Measurements from ENCODE around the gene C3orf33.

Gene C3orf33

GRCh38 chr3:155743606-155744005 is 62.5 kb downstream of the C3orf33 start:
- Histone ChIP-seq H3K9ac (peak overlapping the region; percentile 72; the same call in 1 of the 2 replicates), H3K36me3 (no peaks in the 10 kb centered on the region), H3K27me3 (peaks cover 55% of the 10 kb centered on the region)

DNA sequence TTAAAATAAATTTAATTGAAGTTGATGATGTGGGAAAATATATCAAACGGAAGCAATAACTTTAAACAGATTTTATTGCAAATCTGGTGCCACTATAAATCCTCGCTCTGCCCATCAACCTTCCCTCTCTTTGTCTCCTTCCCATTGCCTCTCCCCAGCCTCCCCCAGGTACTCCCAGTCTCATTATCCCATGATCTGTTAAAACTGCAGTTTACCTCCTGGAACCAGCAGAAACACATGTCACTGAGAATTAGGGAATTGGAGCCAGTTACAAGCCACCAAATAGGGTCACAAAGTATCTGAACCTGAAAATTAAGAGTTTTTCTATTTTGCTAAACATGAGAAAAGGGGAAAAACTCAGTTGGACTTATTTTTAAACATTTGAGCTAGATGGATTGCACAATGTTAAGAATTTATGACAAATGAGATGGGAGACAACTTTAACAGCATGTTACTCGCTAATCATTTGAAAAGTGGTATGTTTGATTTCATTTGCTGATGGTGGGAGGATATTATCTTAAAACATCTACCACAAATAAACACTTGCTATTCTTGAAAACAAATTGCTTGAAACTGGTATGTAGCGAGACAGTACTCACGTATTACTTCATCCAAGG is 63.6 kb downstream of the C3orf33 start:
- TF ChIP-seq Cebpa-rat (IDR thresholded peaks at IDR 0.05), result no peak
- Histone ChIP-seq H3K9ac (no peak overlapping the region), H3K27me3 (peaks cover 49% of the 10 kb centered on the region), H4K20me1 (peaks cover 17% of the 10 kb centered on the region; the same call in 1 of the 2 replicates), H3K4me2 (no peak overlapping the region), H3K4me3 (no peak overlapping the region), H3K9me3 (no peaks in the 10 kb centered on the region), H3K36me3 (no peaks in the 10 kb centered on the region), H3K27ac (no peak overlapping the region), H3K4me1 (peaks cover 38% of the 10 kb centered on the region)

More at GRCh38 chr3:155743606-155744005, 62.5 kb downstream of the C3orf33 start:
- TF ChIP-seq Cebpa-rat (IDR thresholded peaks at IDR 0.05), result no peak
- Histone ChIP-seq H3K27ac (no peak overlapping the region), H3K4me3 (peak overlapping the region; percentile 75), H3K4me2 (peak overlapping the region; percentile 92), H4K20me1 (peaks cover 17% of the 10 kb centered on the region; the same call in 1 of the 2 replicates), H3K4me1 (peaks cover 26% of the 10 kb centered on the region), H3K9me3 (no peaks in the 10 kb centered on the region)

- TF ChIP-seq Cebpa-rat (IDR thresholded peaks at IDR 0.05), result no peak
- H3K27ac ChIP-seq, result no peak overlapping the region
- no peaks in the 10 kb centered on the region for H3K36me3 ChIP-seq
- peaks cover 41% of the 10 kb centered on the region for H3K27me3 ChIP-seq
- no peak overlapping the region for H3K4me2 ChIP-seq
- H3K4me3 ChIP-seq, result no peak overlapping the region
- H3K9me3 ChIP-seq, result no peaks in the 10 kb centered on the region
- peaks cover 17% of the 10 kb centered on the region; the same call in 1 of the 2 replicates for H4K20me1 ChIP-seq
- no peak overlapping the region for H3K9ac ChIP-seq
- H3K4me1 ChIP-seq, result peaks cover 38% of the 10 kb centered on the region
Measured at GRCh38 chr3:155741603-155742002, 64.5 kb downstream of the C3orf33 start.

DNA sequence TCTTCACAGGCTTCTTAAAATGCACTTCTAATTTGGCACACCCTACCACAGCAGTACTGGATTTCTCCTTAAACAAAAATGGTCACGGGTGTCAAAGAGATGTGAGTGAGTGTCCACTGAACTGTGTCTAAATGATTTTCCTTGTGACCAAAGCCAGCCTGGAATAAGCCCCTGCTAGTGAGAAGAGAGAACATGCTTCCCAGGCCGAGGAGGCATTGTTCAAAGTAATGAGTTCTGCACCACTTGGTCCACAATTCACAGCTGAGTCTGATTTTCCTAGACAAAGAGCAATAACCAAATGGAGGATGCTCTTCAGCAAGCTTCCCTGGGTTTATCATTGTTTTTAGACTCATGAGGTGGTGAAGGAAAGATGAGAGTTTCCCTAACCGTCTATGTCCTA is 65.0 kb downstream of the C3orf33 start:
- Histone ChIP-seq H3K27ac (no peak overlapping the region), H3K4me2 (no peak overlapping the region), H3K4me1 (peaks cover 38% of the 10 kb centered on the region), H3K9me3 (no peaks in the 10 kb centered on the region), H3K9ac (no peak overlapping the region), H3K4me3 (no peak overlapping the region), H3K27me3 (peaks cover 36% of the 10 kb centered on the region), H3K36me3 (no peaks in the 10 kb centered on the region), H4K20me1 (peaks cover 15% of the 10 kb centered on the region; the same call in 1 of the 2 replicates)
- no peak for TF ChIP-seq Cebpa-rat (IDR thresholded peaks at IDR 0.05)

- no peaks in the 10 kb centered on the region for H3K9me3 ChIP-seq
- no peaks in the 10 kb centered on the region for H3K36me3 ChIP-seq
- no peak overlapping the region for H3K4me2 ChIP-seq
- H4K20me1 ChIP-seq, result no peaks in the 10 kb centered on the region
- H3K4me1 ChIP-seq, result peaks cover 21% of the 10 kb centered on the region
- no peak overlapping the region for H3K27ac ChIP-seq
- H3K4me3 ChIP-seq, result no peak overlapping the region
- H3K27me3 ChIP-seq, result peaks cover 16% of the 10 kb centered on the region
- no peak overlapping the region for H3K9ac ChIP-seq
- TF ChIP-seq Cebpa-rat (IDR thresholded peaks at IDR 0.05), result no peak
Measured at GRCh38 chr3:155739154-155739553, 66.9 kb downstream of the C3orf33 start.

- peaks cover 11% of the 10 kb centered on the region for H3K27me3 ChIP-seq
- H3K4me1 ChIP-seq, result peaks cover 18% of the 10 kb centered on the region
- H3K4me3 ChIP-seq, result no peak overlapping the region
- H3K4me2 ChIP-seq, result peak overlapping the region; percentile 69; the same call in 1 of the 2 replicates
- H4K20me1 ChIP-seq, result no peaks in the 10 kb centered on the region
- H3K9ac ChIP-seq, result no peak overlapping the region
- H3K27ac ChIP-seq, result no peak overlapping the region
- no peak for TF ChIP-seq Cebpa-rat (IDR thresholded peaks at IDR 0.05)
- H3K9me3 ChIP-seq, result no peaks in the 10 kb centered on the region
- H3K36me3 ChIP-seq, result no peaks in the 10 kb centered on the region
Measured at GRCh38 chr3:155738580-155739076, 67.5 kb downstream of the C3orf33 start.

- Histone ChIP-seq H3K36me3 (no peaks in the 10 kb centered on the region), H3K4me3 (no peak overlapping the region), H3K27me3 (peaks cover 4% of the 10 kb centered on the region), H3K4me1 (peaks cover 12% of the 10 kb centered on the region), H4K20me1 (no peaks in the 10 kb centered on the region), H3K27ac (no peak overlapping the region), H3K9me3 (no peaks in the 10 kb centered on the region), H3K4me2 (peak overlapping the region; percentile 69), H3K9ac (no peak overlapping the region)
- no peak for TF ChIP-seq Cebpa-rat (IDR thresholded peaks at IDR 0.05)
Measured at GRCh38 chr3:155737844-155738460, 68.1 kb downstream of the C3orf33 start.

DNA sequence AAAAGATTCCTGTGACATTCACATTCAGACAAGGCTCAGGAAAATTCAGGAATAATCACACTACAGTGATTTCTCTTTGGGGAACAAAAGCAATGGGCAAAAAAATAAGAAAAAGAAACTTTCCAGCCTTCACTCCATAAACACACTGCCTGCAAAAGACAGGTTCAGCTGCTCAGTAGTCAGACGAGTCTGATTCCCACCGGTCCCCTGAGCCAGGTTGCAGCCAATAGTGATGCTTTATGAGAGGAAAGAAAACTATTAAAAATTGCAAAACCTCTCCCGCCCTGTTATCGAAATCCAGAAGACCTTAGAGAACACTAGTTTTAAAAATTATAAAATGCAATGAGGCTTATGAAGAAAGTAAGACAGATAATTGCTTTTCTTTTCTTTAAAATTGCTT is 69.7 kb downstream of the C3orf33 start:
- Histone ChIP-seq H3K36me3 (no peaks in the 10 kb centered on the region), H3K9ac (no peak overlapping the region), H3K27me3 (no peaks in the 10 kb centered on the region), H3K4me3 (no peak overlapping the region), H4K20me1 (no peaks in the 10 kb centered on the region), H3K27ac (no peak overlapping the region), H3K4me1 (peaks cover 12% of the 10 kb centered on the region), H3K9me3 (no peaks in the 10 kb centered on the region; the same call in 1 of the 2 replicates), H3K4me2 (no peak overlapping the region)
- TF ChIP-seq Cebpa-rat (IDR thresholded peaks at IDR 0.05), result no peak

- Histone ChIP-seq H3K27ac (no peak overlapping the region), H3K27me3 (no peaks in the 10 kb centered on the region), H3K9me3 (no peaks in the 10 kb centered on the region; the same call in 1 of the 2 replicates), H3K4me3 (no peak overlapping the region), H3K4me2 (no peak overlapping the region), H3K9ac (no peak overlapping the region), H3K36me3 (no peaks in the 10 kb centered on the region), H4K20me1 (no peaks in the 10 kb centered on the region), H3K4me1 (no peaks in the 10 kb centered on the region)
- no peak for TF ChIP-seq Cebpa-rat (IDR thresholded peaks at IDR 0.05)
Measured at GRCh38 chr3:155730843-155731242, 75.2 kb downstream of the C3orf33 start.

GRCh38 chr3:155727836-155728235 is 78.2 kb downstream of the C3orf33 start:
- Histone ChIP-seq H3K9me3 (no peaks in the 10 kb centered on the region; the same call in 1 of the 2 replicates), H3K9ac (no peak overlapping the region), H3K36me3 (no peaks in the 10 kb centered on the region), H3K27ac (no peak overlapping the region), H3K27me3 (no peaks in the 10 kb centered on the region), H3K4me3 (no peak overlapping the region), H4K20me1 (no peaks in the 10 kb centered on the region), H3K4me2 (no peak overlapping the region), H3K4me1 (no peaks in the 10 kb centered on the region)
- no peak for TF ChIP-seq Cebpa-rat (IDR thresholded peaks at IDR 0.05)

Data from BLaER1 (cell line).